HG02678 (cell line): ENCODE data around the gene DYNC1LI1.
A peak's percentile ranks its signal among the peaks of the same experiment; 100 is the strongest.
"Not testable (repeated sequence)": the region's sequence is repeated elsewhere in the genome, so short reads cannot be mapped to it uniquely, and the experiment has no call there.

ENCODE experiments used
- ATAC-seq: cut with Tn5 transposase; IDR thresholded peaks from one replicate; pipeline ENCODE4 v1.9.1; 2021; ENCODE audit warnings: mild to moderate bottlenecking, moderate library complexity; ENCODE audit not compliant: unreplicated experiment

DYNC1LI1 gene

GRCh38 chr3:32584660-32585059 lies 14.0 kb upstream of the DYNC1LI1 start:
- ATAC-seq, result no peak

GRCh38 chr3:32583708-32584107 lies 13.1 kb upstream of the DYNC1LI1 start:
- ATAC-seq, result no peak

GRCh38 chr3:32578669-32579068 lies 8.0 kb upstream of the DYNC1LI1 start:
- ATAC-seq, result not testable (repeated sequence)

GRCh38 chr3:32577581-32578556 lies 7.2 kb upstream of the DYNC1LI1 start:
- peak; percentile 96 for ATAC-seq

GRCh38 chr3:32577174-32577573 lies 6.5 kb upstream of the DYNC1LI1 start:
- ATAC-seq, result no peak

- ATAC-seq, result no peak
These were observed 4.9 kb upstream of the DYNC1LI1 start for GRCh38 chr3:32575451-32576113.

GRCh38 chr3:32571192-32571485 lies 481 bp upstream of the DYNC1LI1 start:
- ATAC-seq, result peak; percentile 38

GRCh38 chr3:32569540-32570420 lies 878 bp downstream of the DYNC1LI1 start:
- ATAC-seq, result peak; percentile 44

- no peak for ATAC-seq
These were observed 1.7 kb downstream of the DYNC1LI1 start for GRCh38 chr3:32568953-32569352.

- no peak for ATAC-seq
These were observed 6.5 kb downstream of the DYNC1LI1 start for GRCh38 chr3:32564195-32564594.

GRCh38 chr3:32562640-32563039 lies 8.0 kb downstream of the DYNC1LI1 start:
- no peak for ATAC-seq

- ATAC-seq, result no peak
These were observed 12.9 kb downstream of the DYNC1LI1 start for GRCh38 chr3:32557640-32558352.

- no peak for ATAC-seq
These were observed 14.3 kb downstream of the DYNC1LI1 start for GRCh38 chr3:32556332-32556731.

- no peak for ATAC-seq
These were observed 16.7 kb downstream of the DYNC1LI1 start for GRCh38 chr3:32553973-32554372.

- ATAC-seq, result no peak
These were observed 17.2 kb downstream of the DYNC1LI1 start for GRCh38 chr3:32553459-32553858.

- no peak for ATAC-seq
These were observed 18.6 kb downstream of the DYNC1LI1 start for GRCh38 chr3:32552013-32552412.

- peak; percentile 31 for ATAC-seq
These were observed 19.2 kb downstream of the DYNC1LI1 start for GRCh38 chr3:32551496-32551895.

- peak; percentile 50 for ATAC-seq
These were observed 19.6 kb downstream of the DYNC1LI1 start for GRCh38 chr3:32551087-32551486.

- no peak for ATAC-seq
These were observed 25.4 kb downstream of the DYNC1LI1 start for GRCh38 chr3:32545305-32545704.

GRCh38 chr3:32544894-32545293 lies 25.8 kb downstream of the DYNC1LI1 start:
- ATAC-seq, result no peak

- no peak for ATAC-seq
These were observed 27.9 kb downstream of the DYNC1LI1 start for GRCh38 chr3:32542807-32543206.
